SK-N-SH (cell line): Measurements from ENCODE around the gene SST.

ENCODE experiments used
- RCOR1 ChIP-seq: fragments of 150-350 bp; IDR thresholded peaks from 2 replicates; pipeline ENCODE4 v1.6.1; 2017; ENCODE audit warnings: antibody characterized with exemption, low read length
- RFX5 ChIP-seq: IDR thresholded peaks from 2 replicates; pipeline ENCODE4 v1.6.1; 2012; ENCODE audit warnings: mild to moderate bottlenecking, improper control_type of control experiment, low read length
- TF ChIP-seq, protein P1 (sequence below): IDR thresholded peaks from 2 replicates; pipeline ENCODE4 v1.4.0; 2012; ENCODE audit warnings: low read depth
- TF ChIP-seq, protein P2 (sequence below): fragments of 150-350 bp; IDR thresholded peaks from 2 replicates; pipeline ENCODE4 v1.6.1; 2017; ENCODE audit warnings: antibody characterized with exemption, low read length, low read depth, borderline replicate concordance
- TF ChIP-seq, protein P3 (sequence below): IDR thresholded peaks from 2 replicates; pipeline ENCODE4 v1.4.0; 2012; ENCODE audit warnings: low read depth, borderline replicate concordance

DNA sequence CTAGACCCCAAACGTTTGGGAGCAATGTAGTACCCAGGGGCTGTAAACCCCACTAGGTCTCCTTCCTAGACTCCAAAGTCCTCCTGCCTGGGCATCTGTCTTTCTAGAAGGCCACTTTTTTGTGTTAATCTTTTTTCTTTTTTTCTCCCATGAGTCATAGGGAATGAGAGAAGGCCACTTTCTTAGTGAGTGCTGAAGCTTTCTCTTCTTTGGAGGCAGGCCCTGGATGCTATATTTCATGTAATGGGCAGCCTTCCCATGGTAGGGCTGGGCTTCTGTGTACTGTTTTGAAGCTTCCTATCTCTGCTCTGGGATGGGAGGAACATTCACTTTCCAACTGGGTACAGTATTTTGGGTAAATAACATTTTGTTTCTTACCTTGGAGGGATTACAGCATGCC, 47.4 kb upstream of the SST start:
- TF ChIP-seq, protein P1, sequence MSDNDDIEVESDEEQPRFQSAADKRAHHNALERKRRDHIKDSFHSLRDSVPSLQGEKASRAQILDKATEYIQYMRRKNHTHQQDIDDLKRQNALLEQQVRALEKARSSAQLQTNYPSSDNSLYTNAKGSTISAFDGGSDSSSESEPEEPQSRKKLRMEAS = no peak
- TF ChIP-seq, protein P2, sequence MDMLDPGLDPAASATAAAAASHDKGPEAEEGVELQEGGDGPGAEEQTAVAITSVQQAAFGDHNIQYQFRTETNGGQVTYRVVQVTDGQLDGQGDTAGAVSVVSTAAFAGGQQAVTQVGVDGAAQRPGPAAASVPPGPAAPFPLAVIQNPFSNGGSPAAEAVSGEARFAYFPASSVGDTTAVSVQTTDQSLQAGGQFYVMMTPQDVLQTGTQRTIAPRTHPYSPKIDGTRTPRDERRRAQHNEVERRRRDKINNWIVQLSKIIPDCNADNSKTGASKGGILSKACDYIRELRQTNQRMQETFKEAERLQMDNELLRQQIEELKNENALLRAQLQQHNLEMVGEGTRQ = no peak
- TF ChIP-seq RFX5 (no peak), RCOR1 (no peak)
- TF ChIP-seq, protein P3, sequence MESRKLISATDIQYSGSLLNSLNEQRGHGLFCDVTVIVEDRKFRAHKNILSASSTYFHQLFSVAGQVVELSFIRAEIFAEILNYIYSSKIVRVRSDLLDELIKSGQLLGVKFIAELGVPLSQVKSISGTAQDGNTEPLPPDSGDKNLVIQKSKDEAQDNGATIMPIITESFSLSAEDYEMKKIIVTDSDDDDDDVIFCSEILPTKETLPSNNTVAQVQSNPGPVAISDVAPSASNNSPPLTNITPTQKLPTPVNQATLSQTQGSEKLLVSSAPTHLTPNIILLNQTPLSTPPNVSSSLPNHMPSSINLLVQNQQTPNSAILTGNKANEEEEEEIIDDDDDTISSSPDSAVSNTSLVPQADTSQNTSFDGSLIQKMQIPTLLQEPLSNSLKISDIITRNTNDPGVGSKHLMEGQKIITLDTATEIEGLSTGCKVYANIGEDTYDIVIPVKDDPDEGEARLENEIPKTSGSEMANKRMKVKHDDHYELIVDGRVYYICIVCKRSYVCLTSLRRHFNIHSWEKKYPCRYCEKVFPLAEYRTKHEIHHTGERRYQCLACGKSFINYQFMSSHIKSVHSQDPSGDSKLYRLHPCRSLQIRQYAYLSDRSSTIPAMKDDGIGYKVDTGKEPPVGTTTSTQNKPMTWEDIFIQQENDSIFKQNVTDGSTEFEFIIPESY = no peak
